HTERT RPE-1 (cell line): Measurements from ENCODE around the gene ACTG1.

Experiments
- in situ Hi-C: fragments of 300-500 bp; cut with MboI; formaldehyde crosslinking; loops from 4 replicates; pipeline ENCODE4 v1.14.3; 2020; ENCODE audit warnings: low sequenced_read_pairs

The ACTG1 gene

DNA sequence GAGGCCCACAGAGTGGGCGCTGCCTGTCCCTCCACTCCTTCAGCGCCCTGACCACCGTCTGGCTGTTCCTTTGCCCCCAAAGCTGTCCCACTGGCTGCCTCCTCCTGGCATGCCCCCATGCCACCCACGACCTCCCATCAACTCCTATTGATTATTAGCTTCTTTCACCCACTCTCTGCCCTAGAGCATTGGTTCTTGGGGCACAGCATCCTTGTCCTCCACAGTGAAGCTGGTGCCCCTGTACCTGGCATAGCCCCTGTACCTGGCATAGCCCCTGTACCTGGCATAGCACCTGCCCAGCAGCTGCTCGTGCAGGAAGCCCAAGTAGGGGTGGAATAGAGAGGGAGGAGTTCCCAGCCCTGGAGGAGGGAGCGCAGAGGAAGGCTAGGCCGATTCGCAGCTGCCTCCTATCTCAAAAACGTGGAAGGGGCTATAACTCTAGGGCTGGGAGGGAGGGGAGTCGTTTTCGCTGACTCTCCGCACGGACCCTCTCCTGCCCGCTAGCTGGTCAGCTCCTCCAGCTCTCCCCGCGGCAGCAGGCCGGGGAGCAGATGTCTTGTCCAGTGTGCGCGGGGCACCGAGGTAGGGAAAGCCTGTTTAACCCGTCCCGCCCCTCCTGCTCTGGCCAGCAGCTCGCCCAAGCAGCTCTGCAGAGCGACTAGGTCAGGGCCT, 5.7 kb upstream of the ACTG1 start:
- in situ Hi-C loops: no loop called here

GRCh38 chr17:81517339-81518112, 4.9 kb upstream of the ACTG1 start:
- in situ Hi-C loops: no loop called here

DNA sequence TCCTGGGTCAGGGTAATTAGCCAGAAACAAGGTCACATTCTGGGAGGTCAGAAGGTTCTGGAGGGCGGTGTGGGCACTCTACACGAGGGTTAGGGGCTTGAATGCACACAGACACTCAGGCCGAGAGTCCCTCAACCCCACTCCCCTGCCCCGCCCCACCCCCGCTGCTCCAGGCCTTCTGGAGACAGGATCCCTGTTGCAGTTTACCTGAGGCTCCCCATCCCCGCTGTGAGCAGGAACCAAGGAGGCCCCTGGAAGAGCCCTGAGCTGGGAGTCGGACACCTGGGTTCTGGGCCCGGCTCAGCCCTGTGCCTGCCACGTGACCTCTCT, 4.4 kb upstream of the ACTG1 start:
- in situ Hi-C loops: no loop called here

DNA sequence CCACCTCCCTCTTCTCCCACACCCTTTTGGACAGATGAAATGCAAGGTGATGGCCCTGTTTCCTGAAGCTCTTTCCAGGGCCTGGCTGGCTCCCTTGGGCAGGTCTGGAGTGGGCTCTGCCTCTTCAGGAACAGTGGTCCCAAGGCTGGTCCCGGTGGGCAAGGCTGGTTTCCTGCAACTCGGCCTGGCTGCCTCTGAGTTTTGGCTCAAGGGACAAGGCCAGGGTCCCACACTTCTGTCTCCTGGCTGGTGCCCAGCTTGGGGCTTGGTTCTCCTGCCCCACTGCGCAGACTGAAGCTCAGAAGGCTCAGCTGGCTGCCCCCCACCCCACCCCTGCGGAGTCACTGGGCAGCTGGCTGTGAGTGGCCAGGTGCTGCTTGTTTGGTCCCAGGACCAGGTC, 3.8 kb upstream of the ACTG1 start:
- in situ Hi-C loops: no loop called here

DNA sequence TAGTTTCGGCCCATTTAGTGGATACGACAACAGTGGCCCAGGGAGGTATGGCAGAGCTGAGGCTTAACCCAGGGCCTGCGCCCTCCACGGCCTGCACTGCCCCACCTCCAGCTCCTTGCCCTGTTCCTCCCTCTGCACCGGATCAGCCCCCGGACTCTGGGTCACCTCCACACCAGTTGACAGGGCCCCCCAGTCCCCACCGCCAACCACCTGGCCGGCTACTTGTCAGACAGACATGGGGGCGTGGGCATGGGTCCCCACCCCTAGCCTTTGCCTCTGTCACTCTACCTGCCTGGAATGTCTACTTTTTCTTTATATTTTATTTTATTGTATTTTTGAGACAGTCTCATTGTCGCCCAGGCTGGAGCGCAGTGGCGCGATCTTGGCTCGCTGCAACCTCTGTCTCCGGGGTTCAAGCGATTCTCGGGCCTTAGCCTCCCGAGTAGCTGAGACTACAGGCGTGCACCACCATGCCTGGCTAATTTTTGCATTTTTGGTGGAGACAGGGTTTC, 3.0 kb upstream of the ACTG1 start:
- in situ Hi-C loops: no loop called here

- in situ Hi-C loops: no loop called here
Measured at GRCh38 chr17:81514739-81515529, 2.3 kb upstream of the ACTG1 start.

DNA sequence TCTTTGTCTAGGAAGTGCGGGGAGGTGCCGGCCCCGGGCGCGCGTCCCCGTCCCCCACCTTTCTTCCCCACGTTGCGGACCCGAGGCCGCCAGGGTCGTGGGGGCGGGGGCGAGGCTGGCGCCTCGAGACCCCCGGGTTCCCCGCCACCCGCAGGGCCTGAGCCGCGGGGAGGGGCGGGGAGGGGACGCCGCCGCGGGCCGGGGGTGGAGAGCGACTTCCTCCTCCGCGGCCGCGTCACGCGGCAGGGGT, 1.8 kb upstream of the ACTG1 start:
- in situ Hi-C loops: no loop called here

GRCh38 chr17:81513753-81514488, 1.3 kb upstream of the ACTG1 start:
- in situ Hi-C loops: no loop called here

GRCh38 chr17:81513372-81513752, 763 bp upstream of the ACTG1 start:
- in situ Hi-C loops: no loop called here

GRCh38 chr17:81511804-81512561, 616 bp downstream of the ACTG1 start:
- in situ Hi-C loops: no loop called here

DNA sequence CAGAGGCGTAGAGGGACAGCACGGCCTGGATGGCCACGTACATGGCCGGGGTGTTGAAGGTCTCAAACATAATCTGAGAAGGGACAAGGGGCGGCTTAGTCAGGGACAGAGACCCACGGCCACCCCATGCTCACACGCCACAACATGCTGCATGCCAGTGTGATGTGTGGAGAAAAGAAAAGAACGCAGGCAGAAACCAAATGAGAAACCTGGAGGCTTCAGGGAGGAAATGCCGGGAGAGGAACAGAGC, 1.1 kb downstream of the ACTG1 start:
- in situ Hi-C loops: no loop called here

- in situ Hi-C loops: no loop called here
Measured at GRCh38 chr17:81510785-81511553, 1.6 kb downstream of the ACTG1 start.

- in situ Hi-C loops: no loop called here
Measured at GRCh38 chr17:81509972-81510784, 2.4 kb downstream of the ACTG1 start.

DNA sequence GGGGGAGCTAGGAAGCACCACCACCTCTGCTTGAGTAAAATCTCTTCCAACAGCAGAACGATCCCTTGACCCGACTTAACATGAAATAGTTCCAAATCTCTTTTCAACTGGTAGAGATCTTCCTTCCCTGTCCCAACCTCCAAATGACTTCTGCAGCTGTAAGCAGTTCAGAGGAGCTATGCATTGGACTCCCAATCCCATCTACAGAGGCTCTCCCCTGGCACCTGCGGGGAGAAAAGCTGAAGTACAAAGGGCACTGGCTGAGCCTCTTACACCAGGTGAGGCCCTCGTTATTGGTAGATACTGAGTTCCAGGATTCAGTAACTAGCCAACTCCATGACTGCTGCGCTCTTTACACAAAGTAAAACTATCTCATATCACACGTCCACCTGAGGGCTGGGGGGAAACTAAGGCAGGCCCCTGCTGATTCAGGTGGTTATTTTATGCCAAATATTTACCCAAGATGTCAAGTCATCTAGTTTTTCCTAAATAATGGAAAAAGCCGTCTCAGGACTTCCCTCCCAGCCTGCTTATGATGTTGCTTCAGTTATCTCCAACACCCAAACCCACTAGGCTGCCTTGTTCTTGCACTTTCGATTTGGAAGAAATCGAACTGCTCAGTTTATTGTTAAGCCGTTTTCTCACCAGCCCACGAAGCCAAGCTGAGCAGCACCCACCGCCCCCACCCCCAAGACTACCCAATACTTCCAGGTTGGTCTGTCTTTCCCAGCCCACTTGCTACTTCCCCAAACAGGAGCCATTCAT, 3.2 kb downstream of the ACTG1 start:
- in situ Hi-C loops: no loop called here

DNA sequence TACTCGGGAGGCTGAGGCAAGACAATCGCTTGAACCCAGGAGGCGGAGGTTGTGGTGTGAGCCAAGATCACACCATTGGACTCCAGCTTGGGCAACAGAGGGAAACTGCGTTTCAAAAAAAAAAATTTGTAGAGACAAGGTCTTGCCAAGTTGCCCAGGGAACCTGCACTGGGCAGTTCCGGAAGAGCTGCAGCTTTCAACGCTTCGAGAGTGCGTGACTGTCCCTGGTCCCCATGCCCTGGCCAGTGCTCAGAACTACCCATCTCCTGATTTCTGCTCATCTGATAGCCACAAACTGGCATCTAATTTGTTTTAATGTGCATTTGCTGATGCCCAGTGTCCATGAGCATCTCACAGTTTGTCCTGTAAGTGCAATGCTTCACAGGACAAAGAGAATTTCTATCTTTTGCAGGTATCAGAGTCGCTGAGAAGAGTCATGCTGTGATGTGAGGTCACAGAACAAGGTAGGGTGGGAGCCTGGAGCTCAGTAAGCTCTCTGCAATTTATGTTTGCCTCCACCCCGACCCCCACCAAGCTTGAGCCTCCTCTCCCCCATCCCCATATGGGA, 3.9 kb downstream of the ACTG1 start:
- in situ Hi-C loops: no loop called here

- in situ Hi-C loops: no loop called here
Measured at GRCh38 chr17:81503619-81504018, 9.0 kb downstream of the ACTG1 start.

DNA sequence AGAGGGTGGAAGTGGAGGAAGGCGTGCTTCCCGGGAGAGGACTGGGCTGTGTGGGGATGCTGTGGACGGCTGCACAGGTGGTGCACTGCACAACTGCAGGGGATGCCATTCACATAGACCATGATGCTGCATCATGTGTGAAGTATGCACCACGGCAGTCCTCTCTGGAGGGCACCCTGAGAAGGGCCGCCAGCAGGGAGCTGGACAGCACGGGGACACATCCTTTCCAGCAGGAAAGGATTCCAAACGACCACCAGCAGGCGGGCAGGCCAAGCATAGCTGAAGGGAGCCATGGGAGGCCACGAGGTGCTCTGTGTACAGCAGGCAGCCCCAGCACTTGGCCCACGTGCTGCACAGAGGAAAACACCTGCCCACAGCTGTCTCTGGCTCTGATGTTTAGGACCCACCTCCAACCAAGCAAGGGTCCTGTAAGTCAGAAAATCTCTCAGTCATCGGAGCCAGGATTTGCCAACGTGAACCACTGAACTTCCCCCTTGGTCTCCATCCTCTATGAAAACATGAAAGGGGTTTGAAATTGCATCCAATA, 10.1 kb downstream of the ACTG1 start:
- in situ Hi-C loops: no loop called here

DNA sequence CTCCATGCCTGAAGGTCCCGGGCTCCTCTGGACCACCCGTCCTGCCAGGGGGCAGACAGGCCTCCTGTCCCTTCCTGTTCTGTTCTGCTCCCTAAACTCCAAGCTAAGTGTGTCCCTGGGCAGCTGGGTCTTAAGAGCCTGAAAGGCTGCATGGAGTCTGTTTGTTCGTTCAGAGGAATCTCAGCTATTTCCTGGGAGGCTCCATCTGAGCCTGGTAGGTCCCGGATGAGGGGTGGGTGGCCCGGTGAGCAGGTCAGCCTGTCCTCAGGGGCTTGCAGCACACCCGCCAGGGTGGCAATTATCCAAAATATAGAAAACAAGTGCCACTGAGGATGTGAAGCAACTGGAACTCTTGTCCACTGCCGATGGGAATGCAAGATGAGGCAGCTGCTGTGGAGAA, 12.6 kb downstream of the ACTG1 start:
- in situ Hi-C loops: no loop called here
